ENCODE data around the gene PUM1.
A peak's percentile ranks its signal among the peaks of the same experiment; 100 is the strongest.

- TF ChIP-seq CTCF (IDR thresholded peaks at IDR 0.05), result peak in 3 of 4 experiments; percentile 31 to 65 (median 61)
- peak; percentile 89 for TF ChIP-seq POLR2A (IDR thresholded peaks at IDR 0.05)
These were observed at the start of gene PUM1 for GRCh38 chr1:31065310-31066217.

All from prostate gland (tissue), 2 donors.